ENCODE results near the gene HIGD1C. TPM values are rescaled to one million over a fixed set of nuclear protein-coding genes. Genes with fewer than 3 reads are reported as not detected.

HIGD1C gene
- total RNA-seq, 1 experiment from 2014 or later = not detected

DNA sequence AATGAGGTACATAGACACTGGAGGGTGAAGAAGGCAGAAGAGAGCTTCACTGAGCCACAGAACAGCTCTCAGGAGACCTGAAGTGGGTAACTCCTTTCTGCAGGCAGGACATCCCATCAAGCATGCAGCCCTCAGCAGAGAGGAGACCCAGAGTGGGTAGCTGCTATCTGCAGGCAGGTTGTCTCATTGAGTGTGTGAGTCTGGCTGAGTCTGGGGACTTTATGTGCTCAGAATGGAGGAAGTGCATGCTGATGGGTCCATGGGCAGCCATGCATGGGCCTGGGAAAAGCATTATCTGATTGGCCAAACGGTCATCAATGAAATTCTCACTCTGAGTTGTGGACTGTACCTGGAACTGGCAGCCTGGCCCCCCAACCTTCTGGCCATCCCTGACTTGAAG is 14.7 kb upstream of the HIGD1C start (continued):
- no peak for TF ChIP-seq OVOL2 (CRISPR knock-in tag; IDR thresholded peaks at IDR 0.05; ENCODE audit: borderline replicate concordance)
- TF ChIP-seq, protein P1, sequence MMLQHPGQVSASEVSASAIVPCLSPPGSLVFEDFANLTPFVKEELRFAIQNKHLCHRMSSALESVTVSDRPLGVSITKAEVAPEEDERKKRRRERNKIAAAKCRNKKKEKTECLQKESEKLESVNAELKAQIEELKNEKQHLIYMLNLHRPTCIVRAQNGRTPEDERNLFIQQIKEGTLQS (CRISPR knock-in tag; conservative IDR thresholded peaks at IDR 0.05) = no peak
- no peak for TF ChIP-seq NR3C1 (CRISPR knock-in tag; conservative IDR thresholded peaks at IDR 0.05; ENCODE audit: low read depth)
- TF ChIP-seq, protein P2, sequence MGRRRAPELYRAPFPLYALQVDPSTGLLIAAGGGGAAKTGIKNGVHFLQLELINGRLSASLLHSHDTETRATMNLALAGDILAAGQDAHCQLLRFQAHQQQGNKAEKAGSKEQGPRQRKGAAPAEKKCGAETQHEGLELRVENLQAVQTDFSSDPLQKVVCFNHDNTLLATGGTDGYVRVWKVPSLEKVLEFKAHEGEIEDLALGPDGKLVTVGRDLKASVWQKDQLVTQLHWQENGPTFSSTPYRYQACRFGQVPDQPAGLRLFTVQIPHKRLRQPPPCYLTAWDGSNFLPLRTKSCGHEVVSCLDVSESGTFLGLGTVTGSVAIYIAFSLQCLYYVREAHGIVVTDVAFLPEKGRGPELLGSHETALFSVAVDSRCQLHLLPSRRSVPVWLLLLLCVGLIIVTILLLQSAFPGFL (CRISPR knock-in tag; IDR thresholded peaks at IDR 0.05; ENCODE audit: borderline replicate concordance) = no peak
- no peak for TF ChIP-seq ELF4 (CRISPR knock-in tag; IDR thresholded peaks at IDR 0.05; ENCODE audit: low read depth)
- TF ChIP-seq GTF2I (CRISPR knock-in tag; conservative IDR thresholded peaks at IDR 0.05) = no peak
- TF ChIP-seq ZNF219 (CRISPR knock-in tag; IDR thresholded peaks at IDR 0.05; ENCODE audit: borderline replicate concordance) = no peak
- TF ChIP-seq RELA (CRISPR knock-in tag; IDR thresholded peaks at IDR 0.05; ENCODE audit: borderline replicate concordance) = no peak
- TF ChIP-seq CREB1 (CRISPR knock-in tag; IDR thresholded peaks at IDR 0.05) = no peak
- TF ChIP-seq ZNF671 (CRISPR knock-in tag; IDR thresholded peaks at IDR 0.05) = no peak

- POLR2A ChIA-PET = no interaction called here
- Mint-ChIP-seq H3K36me3 (no peaks in the 10 kb centered on the region), H3K27ac (no peak overlapping the region), H3K4me3 (no peak overlapping the region), H3K4me1 (0 out of 2 replicates have a peak, but pooled peaks cover 13% of the 10 kb centered on the region), H3K27me3 (ENCODE audit: low read depth) (no peaks in the 10 kb centered on the region), H3K9me3 (peaks cover 13% of the 10 kb centered on the region)
- DNase-seq (ENCODE audit: low spot score) (no peak), ATAC-seq (no peak)
- CTCF ChIA-PET = no interaction called here
- no peak for TF ChIP-seq STAT6 (CRISPR knock-in tag; conservative IDR thresholded peaks at IDR 0.05; ENCODE audit: low read depth)
- TF ChIP-seq ZNF423 (CRISPR knock-in tag; IDR thresholded peaks at IDR 0.05) = no peak
- no peak for TF ChIP-seq E2F4 (CRISPR knock-in tag; IDR thresholded peaks at IDR 0.05; ENCODE audit: borderline replicate concordance, low read depth)
- TF ChIP-seq OVOL2 (CRISPR knock-in tag; IDR thresholded peaks at IDR 0.05; ENCODE audit: borderline replicate concordance) = no peak
- TF ChIP-seq CREM (CRISPR knock-in tag; IDR thresholded peaks at IDR 0.05) = no peak
- no peak for TF ChIP-seq RORB (CRISPR knock-in tag; IDR thresholded peaks at IDR 0.05)
Measured at GRCh38 chr12:50947933-50948626, 4.3 kb upstream of the HIGD1C start.

DNA sequence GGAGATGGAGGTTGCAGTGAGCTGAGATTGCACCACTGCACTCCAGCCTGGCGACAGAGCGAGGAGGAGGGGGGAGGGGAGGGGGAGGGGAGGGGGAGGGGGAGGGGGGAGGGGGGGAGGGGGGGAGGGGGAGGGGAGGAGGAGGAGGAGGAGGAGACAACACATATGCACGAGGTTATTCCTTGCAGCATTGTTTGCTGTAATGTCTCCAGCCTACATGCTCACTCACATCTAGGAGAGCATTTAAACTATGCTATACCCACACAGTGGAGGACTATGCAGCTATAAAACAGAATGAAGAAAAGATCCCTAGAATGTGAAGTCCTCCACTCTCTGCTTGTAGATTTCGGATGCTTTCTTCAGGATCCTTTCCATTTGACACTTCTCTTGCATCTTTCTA is 3.5 kb upstream of the HIGD1C start:
- Mint-ChIP-seq H3K27ac (no peak overlapping the region; the same call in 1 of the 2 replicates), H3K4me3 (no peak overlapping the region), H3K9me3 (peaks cover 13% of the 10 kb centered on the region), H3K36me3 (no peaks in the 10 kb centered on the region), H3K4me1 (0 out of 2 replicates have a peak, but pooled peaks cover 14% of the 10 kb centered on the region), H3K27me3 (ENCODE audit: low read depth) (no peaks in the 10 kb centered on the region)
- POLR2A ChIA-PET = no interaction called here
- ATAC-seq (no peak), DNase-seq (ENCODE audit: low spot score) (no peak)
- CTCF ChIA-PET = no interaction called here
- no peak for TF ChIP-seq MAX (CRISPR knock-in tag; IDR thresholded peaks at IDR 0.05)
- no peak for TF ChIP-seq STAT6 (CRISPR knock-in tag; conservative IDR thresholded peaks at IDR 0.05; ENCODE audit: low read depth)
- no peak for TF ChIP-seq FOXK1 (CRISPR knock-in tag; IDR thresholded peaks at IDR 0.05)
- no peak for TF ChIP-seq CREB1 (CRISPR knock-in tag; IDR thresholded peaks at IDR 0.05)
- no peak for TF ChIP-seq NR3C1 (CRISPR knock-in tag; conservative IDR thresholded peaks at IDR 0.05; ENCODE audit: low read depth)
- TF ChIP-seq ZNF138 (CRISPR knock-in tag; conservative IDR thresholded peaks at IDR 0.05) = no peak
- TF ChIP-seq, protein P3, sequence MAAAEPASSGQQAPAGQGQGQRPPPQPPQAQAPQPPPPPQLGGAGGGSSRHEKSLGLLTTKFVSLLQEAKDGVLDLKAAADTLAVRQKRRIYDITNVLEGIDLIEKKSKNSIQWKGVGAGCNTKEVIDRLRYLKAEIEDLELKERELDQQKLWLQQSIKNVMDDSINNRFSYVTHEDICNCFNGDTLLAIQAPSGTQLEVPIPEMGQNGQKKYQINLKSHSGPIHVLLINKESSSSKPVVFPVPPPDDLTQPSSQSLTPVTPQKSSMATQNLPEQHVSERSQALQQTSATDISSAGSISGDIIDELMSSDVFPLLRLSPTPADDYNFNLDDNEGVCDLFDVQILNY (CRISPR knock-in tag; IDR thresholded peaks at IDR 0.05) = no peak
- TF ChIP-seq RORB (CRISPR knock-in tag; IDR thresholded peaks at IDR 0.05) = no peak
- TF ChIP-seq, protein P4, sequence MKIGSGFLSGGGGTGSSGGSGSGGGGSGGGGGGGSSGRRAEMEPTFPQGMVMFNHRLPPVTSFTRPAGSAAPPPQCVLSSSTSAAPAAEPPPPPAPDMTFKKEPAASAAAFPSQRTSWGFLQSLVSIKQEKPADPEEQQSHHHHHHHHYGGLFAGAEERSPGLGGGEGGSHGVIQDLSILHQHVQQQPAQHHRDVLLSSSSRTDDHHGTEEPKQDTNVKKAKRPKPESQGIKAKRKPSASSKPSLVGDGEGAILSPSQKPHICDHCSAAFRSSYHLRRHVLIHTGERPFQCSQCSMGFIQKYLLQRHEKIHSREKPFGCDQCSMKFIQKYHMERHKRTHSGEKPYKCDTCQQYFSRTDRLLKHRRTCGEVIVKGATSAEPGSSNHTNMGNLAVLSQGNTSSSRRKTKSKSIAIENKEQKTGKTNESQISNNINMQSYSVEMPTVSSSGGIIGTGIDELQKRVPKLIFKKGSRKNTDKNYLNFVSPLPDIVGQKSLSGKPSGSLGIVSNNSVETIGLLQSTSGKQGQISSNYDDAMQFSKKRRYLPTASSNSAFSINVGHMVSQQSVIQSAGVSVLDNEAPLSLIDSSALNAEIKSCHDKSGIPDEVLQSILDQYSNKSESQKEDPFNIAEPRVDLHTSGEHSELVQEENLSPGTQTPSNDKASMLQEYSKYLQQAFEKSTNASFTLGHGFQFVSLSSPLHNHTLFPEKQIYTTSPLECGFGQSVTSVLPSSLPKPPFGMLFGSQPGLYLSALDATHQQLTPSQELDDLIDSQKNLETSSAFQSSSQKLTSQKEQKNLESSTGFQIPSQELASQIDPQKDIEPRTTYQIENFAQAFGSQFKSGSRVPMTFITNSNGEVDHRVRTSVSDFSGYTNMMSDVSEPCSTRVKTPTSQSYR (CRISPR knock-in tag; IDR thresholded peaks at IDR 0.05) = no peak

Measured in WTC11 (cell line).